GM12865 (cell line): ENCODE results near the gene QRFP.

Experiments used
- DNase-seq: peaks from one replicate; pipeline ENCODE4 v3.0.0; 2010; ENCODE audit warnings: low read depth
- H3K4me3 ChIP-seq: 2 replicates; pipeline ENCODE4 v1.5.1; 2011; ENCODE audit warnings: mild to moderate bottlenecking, low read depth, low read length, control low read depth
- CTCF ChIP-seq: IDR thresholded peaks from 2 replicates; pipeline ENCODE4 v1.5.1; 2011; ENCODE audit warnings: low read length, control low read depth, low read depth, inconsistent platforms; ENCODE audit not compliant: insufficient read depth; ENCODE audit errors: missing control alignments

QRFP gene

GRCh38 chr9:130877300-130877699, 19.3 kb downstream of the QRFP start:
- no peak overlapping the region for H3K4me3 ChIP-seq
- no peak for DNase-seq
- TF ChIP-seq CTCF = no peak

- TF ChIP-seq CTCF = no peak
- DNase-seq = no peak
Measured at GRCh38 chr9:130874783-130875182, 21.8 kb downstream of the QRFP start.

GRCh38 chr9:130873966-130874365, 22.6 kb downstream of the QRFP start:
- H3K4me3 ChIP-seq = no peak overlapping the region
- no peak for TF ChIP-seq CTCF
- no peak for DNase-seq

More at GRCh38 chr9:130874783-130875182, 21.8 kb downstream of the QRFP start:
- no peak overlapping the region for H3K4me3 ChIP-seq

- DNase-seq = no peak
- TF ChIP-seq CTCF = no peak
- H3K4me3 ChIP-seq = no peak overlapping the region
Measured at GRCh38 chr9:130872912-130873503, 23.6 kb downstream of the QRFP start.

- no peak for DNase-seq
- H3K4me3 ChIP-seq = no peak overlapping the region
- TF ChIP-seq CTCF = no peak
Measured at GRCh38 chr9:130872508-130872907, 24.1 kb downstream of the QRFP start.

- no peak for DNase-seq
- H3K4me3 ChIP-seq = no peak overlapping the region
- TF ChIP-seq CTCF = no peak
Measured at GRCh38 chr9:130872093-130872492, 24.5 kb downstream of the QRFP start.

GRCh38 chr9:130871395-130872062, 25.1 kb downstream of the QRFP start:
- no peak for TF ChIP-seq CTCF
- H3K4me3 ChIP-seq = no peak overlapping the region
- no peak for DNase-seq
